ENCODE results near the gene WWOX. TPM values are rescaled to one million over a fixed set of nuclear protein-coding genes. Genes with fewer than 3 reads are reported as not detected.

WWOX gene
- total RNA-seq, 1 donor from 2014 or later: 106 TPM

GRCh38 chr16:78882751-78883150 lies 783.3 kb downstream of the WWOX start:
- DNase-seq (ENCODE audit: low spot score in 2 of 2): no peak
- Histone ChIP-seq H3K9me3 (no peaks in the 10 kb centered on the region), H3K27ac (no peak overlapping the region), H3K4me3 (no peak overlapping the region), H3K36me3 (no peaks in the 10 kb centered on the region), H3K27me3 (no peaks in the 10 kb centered on the region), H3K4me1 (no peaks in the 10 kb centered on the region)
- intact Hi-C loops (cut with DNase I): no loop called here
- TF ChIP-seq CTCF (IDR thresholded peaks at IDR 0.05): no peak

- DNase-seq (ENCODE audit: low spot score in 2 of 2): no peak
- H3K27ac ChIP-seq: no peak overlapping the region
- H3K4me1 ChIP-seq: no peaks in the 10 kb centered on the region
- H3K9me3 ChIP-seq: no peaks in the 10 kb centered on the region
- TF ChIP-seq CTCF (IDR thresholded peaks at IDR 0.05): no peak
- no peaks in the 10 kb centered on the region for H3K27me3 ChIP-seq
- H3K4me3 ChIP-seq: no peak overlapping the region
- H3K36me3 ChIP-seq: no peaks in the 10 kb centered on the region
- intact Hi-C loops (cut with DNase I): no loop called here
Observed at GRCh38 chr16:78884204-78884603, 784.8 kb downstream of the WWOX start.

GRCh38 chr16:78889346-78889745 lies 789.9 kb downstream of the WWOX start:
- no peak for TF ChIP-seq CTCF (IDR thresholded peaks at IDR 0.05)
- intact Hi-C loops (cut with DNase I): no loop called here
- H3K36me3 ChIP-seq: no peaks in the 10 kb centered on the region
- no peaks in the 10 kb centered on the region for H3K9me3 ChIP-seq
- no peak overlapping the region for H3K4me3 ChIP-seq
- H3K27ac ChIP-seq: no peak overlapping the region
- no peak for DNase-seq (ENCODE audit: low spot score in 2 of 2)
- H3K27me3 ChIP-seq: no peaks in the 10 kb centered on the region
- H3K4me1 ChIP-seq: no peaks in the 10 kb centered on the region

GRCh38 chr16:78890373-78890895 lies 791.0 kb downstream of the WWOX start:
- no peaks in the 10 kb centered on the region for H3K36me3 ChIP-seq
- H3K27me3 ChIP-seq: no peaks in the 10 kb centered on the region
- H3K27ac ChIP-seq: no peak overlapping the region
- H3K4me1 ChIP-seq: no peaks in the 10 kb centered on the region
- intact Hi-C loops (cut with DNase I): no loop called here
- H3K9me3 ChIP-seq: no peaks in the 10 kb centered on the region
- DNase-seq (ENCODE audit: low spot score in 2 of 2): no peak
- no peak overlapping the region for H3K4me3 ChIP-seq
- no peak for TF ChIP-seq CTCF (IDR thresholded peaks at IDR 0.05)

GRCh38 chr16:78892951-78893733 lies 793.7 kb downstream of the WWOX start:
- Histone ChIP-seq H3K27me3 (no peaks in the 10 kb centered on the region), H3K9me3 (no peaks in the 10 kb centered on the region), H3K27ac (no peak overlapping the region), H3K4me1 (no peaks in the 10 kb centered on the region), H3K36me3 (no peaks in the 10 kb centered on the region), H3K4me3 (no peak overlapping the region)
- no peak for DNase-seq (ENCODE audit: low spot score in 2 of 2)
- TF ChIP-seq CTCF (IDR thresholded peaks at IDR 0.05): no peak
- intact Hi-C loops (cut with DNase I): no loop called here
